NOMO-1 treated with dmso at 0.1 percent for 144 hours (cell line): ENCODE measurements around the gene PNP.
"Not testable (repeated sequence)": the region's sequence is repeated elsewhere in the genome, so short reads cannot be mapped to it uniquely, and the experiment has no call there.

ENCODE experiments used
- DNase-seq: peaks from one replicate; lab custom pipeline; 2025; ENCODE audit not compliant: unreplicated experiment; lab: John Stamatoyannopoulos, UW

PNP gene

DNA sequence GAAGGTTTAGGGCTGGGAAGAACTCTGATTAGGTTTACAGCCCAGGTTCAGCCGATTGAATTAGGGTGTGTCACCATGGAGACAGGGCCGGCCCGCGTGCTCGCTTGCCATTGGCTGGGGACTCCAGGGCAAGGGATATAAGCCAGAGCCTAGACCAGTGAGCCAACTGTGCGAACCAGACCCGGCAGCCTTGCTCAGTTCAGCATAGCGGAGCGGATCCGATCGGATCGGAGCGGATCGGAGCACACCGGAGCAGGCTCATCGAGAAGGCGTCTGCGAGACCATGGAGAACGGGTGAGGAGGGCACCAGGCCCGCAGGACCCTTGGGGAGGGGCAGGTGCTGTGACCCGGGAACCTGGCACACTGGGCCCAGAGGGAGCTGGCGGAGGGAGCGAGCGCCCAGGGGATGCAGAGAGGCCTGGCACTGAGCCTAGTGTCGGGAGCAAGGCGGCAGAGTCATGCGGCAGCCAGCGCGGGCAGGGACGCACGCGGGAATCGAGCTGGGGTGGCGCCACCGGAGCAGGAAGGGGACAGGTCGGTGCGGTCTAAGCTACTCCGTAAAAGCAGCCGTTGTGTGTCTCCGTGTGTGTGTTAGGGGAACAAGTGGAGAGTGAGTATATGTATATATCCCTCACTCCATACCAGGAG lies at the start of gene PNP:
PNP (plus strand) TSS at position 165 of the 648 bp plus-strand sequence; CDS start at position 284, 119 bp downstream.
- DNase-seq: peak; percentile 83

DNA sequence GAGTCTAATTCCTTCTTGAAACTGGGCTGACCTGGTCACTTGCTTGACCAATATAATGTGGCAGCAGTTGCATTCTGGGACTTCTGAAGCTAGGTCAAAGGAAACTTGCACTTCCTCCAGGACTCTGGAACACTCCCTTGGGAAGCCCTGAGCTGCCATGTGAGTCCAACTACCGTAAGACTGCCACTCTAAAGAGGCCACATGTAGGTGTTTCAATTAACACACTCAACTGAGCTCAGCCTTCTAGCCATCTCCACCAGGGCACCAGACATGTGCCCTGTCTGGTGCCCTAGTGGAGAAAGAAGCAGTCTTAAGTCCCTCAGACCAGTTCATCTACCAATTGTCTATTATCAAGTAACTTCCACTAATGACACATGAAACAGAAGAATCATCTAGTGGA lies 49.8 kb upstream of the PNP start:
- DNase-seq: no peak

DNA sequence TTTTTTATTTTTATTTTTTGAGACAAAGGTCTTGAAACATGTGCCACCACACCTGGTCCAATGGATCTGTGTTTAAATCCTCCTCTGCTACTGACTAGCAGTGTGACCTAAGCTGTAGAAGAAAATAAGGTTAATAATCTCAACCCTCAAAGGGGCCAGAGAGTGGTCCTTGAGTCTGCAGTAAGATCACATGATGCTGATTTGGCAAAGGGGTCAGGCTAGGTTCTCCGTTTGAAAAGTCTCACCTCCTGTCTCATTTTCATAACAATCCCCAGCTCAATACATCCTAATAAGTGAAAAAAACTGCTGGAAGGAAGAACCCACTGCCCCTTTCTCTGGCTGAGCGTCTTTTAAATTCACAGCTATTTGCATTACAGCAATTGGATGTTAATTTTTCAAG lies 47.9 kb upstream of the PNP start:
- DNase-seq: no peak

DNA sequence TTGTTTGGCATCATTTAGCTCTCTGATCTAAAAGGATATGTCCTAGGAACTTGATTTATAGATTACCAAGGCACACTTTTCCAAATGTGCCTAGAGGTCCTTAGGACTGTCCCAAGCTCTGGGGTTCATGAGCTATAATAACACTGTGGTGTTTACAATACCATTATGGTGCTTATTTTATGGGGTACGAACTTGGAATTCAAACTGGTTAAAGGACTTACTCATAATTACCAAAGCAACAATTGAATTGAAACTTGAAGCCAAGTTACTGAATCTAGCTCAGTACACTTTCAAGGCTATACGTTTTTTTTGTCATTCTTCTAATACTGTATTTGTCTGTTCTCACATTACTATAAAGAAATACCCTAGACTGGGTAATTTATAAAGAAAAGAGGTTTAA lies 46.3 kb upstream of the PNP start:
- no peak for DNase-seq

DNA sequence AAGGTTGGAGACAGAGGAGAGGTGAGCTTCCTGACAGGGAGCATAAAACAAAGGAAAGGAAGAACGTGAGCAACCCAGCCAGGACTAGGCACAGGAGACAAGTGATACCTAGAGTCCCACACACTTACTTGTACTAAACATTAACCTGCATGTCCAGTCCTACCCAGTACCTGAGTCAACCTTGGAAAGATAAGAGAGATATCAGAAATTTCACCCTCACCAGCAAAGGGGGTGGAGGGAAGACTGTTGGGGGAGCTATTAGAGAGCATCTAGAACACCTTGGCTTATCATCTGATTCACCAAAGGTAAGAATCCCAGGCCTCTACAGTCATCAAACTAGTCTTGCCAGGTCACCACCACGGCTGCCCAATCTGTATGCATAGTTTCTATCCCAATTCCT lies 44.4 kb upstream of the PNP start:
- DNase-seq: no peak

DNA sequence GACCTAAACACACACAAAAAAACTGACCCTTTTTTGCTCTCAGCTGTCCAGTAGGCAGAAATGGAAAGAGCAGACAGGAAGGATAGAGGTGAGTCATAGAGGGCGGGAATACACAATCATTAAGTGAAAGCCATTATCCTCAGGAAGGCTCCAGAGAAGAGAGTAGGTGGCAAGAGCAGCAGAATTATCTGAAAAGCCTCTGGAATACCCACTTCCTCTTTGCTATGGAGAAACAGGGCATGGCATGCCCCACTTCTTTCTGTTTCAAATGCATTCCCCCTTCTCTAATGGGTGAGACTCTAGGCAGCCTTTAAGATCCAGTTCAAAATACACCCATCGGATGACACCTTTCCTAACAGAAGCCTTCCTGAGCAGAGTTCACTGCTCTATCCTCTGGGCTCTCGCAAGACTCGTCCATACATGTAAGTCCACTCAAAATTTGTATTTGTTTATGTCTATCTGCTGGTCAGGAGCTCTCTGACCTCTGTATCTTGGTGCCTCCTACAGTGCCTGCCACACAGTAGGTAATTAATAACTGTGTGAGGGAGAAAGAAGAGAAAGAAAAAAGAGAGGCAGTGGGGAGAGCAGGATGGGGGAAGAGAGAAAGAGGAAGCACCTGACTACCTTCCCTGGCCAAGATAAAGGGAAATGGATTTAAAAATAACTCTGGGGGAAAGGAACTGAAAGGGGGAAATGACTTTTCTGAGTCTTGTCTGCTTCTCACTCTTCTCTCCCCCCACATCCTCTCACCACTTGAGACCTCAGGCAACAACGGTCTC lies 41.8 kb upstream of the PNP start:
- DNase-seq: peak; percentile 91

DNA sequence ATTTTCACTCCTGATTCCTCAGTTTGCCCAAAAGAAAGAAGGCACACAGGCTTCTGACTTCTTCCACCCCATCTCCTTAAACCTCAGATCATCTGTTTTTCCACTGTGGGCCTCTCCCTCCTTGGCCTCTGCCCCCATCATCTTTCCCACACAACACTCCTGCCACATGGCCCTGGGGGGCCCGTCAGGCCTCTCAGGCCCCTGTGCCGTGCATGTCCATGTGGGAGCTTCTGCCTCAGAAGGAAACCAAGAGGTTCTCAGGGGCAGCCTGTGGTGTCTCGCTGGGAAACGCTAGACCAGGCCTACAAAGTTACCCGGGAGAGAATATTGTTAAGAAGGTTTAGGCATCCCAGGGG lies 41.2 kb upstream of the PNP start:
- DNase-seq: no peak

DNA sequence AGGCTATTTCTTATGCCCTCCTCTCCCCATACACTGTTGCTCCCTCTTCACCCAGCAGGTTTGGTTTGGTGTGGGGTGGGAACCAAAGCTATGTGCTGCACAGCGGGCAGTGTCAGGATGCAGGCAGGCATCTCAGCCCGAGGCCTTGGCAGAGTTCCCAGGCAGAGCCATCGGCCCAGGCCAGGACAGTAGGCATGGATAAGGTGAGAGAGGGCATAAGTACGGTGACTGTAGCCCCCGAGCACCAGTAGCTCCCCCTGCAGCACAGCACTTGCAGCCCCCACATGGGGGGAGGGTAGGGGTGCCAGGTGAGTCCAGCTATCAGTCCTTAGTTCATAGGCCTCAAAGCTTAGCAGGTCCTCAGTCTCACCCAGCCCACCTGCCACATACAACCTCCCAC lies 40.4 kb upstream of the PNP start:
- DNase-seq: no peak

DNA sequence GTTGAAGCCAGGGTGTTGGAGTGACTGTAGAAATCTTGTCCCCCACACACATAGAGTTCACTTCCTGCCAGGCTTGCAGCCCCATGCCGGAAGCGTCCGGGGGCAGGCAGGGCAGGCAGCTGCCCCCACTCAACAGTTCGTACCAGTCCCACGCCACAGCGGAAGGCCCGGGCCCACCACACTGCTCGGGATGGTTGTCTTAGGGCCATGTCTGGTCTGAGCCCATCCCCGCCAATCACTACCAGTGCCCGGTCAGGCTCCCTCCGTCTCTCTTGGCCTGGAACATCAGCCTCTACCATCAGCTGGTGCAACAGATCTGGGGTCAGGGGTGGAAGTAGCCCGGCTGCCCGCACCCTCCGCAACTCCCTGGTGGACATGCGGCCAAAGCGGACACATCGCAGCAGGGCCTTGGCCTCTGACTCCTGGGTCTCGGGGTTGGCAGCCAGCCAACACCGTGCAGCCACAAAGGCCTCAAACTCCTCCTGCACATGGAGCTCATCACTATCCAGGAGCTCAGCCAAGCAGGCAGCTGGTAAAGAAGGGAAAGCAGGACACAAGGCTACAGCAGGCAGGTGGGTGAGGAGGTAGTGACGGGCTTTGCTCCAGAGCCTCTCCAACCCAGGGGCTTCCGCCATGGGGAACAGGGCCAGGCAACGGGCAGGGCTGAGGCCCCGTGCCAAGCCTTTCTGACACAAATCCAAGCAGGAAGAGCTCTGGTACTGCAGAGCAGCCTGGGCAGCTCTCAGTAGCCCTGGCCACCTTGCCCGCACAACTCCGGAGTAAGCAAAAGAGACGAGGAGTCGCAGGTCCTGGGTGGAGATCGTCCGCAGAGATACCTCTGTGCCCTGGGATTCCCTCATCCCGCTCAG lies 39.2 kb upstream of the PNP start:
- DNase-seq: no peak

DNA sequence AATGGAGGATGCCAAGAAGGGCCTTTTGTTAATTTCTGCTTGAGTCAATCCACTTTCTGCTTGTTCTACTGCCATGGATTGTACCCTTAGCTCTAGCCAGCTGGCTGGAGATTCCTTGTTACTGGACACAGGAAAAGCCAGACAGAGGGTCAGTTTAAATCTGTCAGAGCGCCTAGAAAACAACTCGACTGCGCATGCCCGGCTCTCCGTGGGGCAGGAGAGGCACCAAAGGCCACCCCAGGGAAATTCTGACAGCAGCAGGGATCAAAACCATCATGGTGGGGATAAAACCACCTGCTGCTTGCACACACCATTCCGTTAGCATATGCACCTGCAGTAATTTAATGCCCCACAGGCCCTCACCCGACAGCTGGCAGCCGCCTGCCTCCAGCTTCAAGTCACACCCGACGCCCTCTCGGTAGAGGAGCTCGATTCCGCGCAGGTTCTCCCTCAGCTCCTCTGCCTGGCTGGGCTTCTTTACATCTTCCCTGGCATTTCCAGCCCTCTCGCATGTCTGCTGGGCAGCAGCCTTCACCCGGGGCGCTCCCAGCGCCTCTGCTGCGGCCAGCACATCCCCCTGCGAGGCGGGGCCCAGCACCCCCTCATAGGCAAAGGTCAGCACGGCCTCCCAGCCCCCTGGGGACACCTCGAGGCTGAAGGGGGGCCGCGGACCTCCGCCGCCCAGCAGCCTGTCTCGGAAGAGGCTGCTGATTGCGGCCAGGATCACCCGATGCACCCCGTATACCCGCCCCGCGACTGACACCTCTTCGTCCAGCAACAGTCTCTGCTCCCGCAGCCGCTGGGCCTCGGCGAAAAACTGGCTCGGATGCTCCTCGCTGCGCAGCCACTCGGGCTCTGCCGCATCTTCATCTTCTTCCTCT lies 34.3 kb upstream of the PNP start:
- DNase-seq: no peak

DNA sequence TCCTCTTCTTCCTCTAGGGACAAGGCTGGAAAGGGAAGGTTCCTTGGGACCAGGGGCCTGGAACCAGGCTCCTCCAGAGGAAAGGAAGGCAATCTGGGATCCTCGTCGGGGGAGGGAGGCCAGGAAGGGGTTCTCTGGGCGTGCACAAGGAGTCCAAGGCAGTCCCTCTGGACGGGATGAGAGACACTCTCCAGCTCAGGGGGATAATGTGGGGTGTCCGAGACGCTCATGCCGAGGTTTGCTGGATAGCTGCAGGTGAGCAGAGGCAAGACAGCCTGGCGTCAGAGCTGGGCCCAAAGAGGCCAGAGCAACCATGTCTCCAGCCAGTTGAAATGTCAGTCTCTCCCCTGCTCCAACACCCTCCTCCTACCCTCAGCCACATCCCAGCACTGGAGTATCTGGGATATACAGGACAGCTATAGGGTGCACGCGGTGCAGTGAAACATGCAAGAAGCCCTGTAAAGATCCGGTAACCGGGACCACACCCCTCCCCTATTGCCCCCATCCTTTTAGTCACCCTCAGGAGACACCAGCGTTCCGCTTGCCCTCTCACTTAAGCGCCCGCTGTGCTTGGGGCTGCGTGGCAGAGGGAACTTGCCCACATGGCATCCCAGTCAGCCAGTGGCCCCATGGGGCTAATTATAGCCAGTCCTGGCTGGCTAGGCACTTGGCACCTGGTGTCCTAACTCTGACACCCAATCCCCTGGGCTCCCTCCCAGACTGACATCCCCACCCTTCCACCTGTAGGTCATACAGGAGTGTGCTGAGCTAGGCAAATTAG lies 33.4 kb upstream of the PNP start, which contains the start of gene KLHL33:
KLHL33 (minus strand) TSS at position 585 of the 781 bp plus-strand sequence; CDS start at position 230, 355 bp downstream.
- DNase-seq: no peak

DNA sequence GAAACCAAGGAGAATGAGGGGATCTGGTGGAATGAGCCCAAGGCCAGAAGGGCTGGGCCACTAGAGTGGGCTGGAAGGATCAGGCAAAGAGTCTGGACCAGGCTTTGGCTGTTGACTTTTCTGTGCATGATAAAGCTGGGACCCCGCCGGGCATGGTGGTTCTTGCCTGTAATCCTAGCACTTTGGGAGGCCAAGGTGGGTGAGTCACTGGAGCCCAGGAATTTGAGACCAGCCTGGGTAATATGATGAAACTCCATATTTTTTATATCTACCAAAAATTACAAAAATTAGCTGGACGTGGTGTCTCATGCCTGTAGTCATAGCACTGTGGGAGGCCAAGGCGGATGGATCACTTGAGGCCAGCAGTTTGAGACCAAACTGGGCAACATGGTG lies 32.8 kb upstream of the PNP start:
- DNase-seq: no peak

DNA sequence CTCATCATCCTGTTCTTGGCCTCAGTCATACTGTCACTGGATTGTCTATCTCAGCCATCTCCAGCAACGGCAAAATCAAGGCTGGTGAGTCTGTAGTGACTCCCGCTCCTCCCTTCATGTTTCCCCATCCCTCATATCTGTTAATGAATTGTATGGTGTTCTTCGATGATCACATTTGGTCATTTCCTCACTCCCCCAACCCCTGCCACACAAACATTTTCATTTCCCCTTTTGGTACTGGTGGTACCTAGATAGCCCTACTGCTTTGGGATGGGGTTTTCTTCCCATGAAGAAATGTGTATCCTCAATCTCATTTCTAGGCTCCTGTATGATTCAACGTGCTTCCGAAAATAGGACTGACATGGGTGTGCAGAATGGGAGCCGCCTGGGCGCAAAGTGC lies 30.5 kb upstream of the PNP start:
- DNase-seq: peak; percentile 50

DNA sequence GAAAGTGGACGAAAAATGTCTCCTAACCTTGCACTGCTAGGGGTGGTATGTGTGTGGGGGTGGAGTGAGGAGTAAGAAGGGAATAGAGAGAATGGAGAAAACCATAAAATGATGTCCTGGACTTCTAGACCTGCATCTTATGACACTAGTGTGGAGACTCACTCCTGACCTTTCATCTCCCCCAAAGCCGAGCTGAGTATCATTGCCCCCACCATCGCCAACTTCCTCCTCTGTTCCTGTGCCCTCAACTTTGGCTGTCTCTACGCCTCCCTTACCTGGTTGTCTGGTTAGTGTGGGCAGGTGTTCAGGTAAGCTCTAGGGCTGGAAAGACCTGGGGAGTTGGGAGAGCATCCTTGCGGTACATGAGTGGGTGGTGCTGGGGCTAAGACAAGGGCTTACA lies 28.7 kb upstream of the PNP start:
- DNase-seq: no peak

DNA sequence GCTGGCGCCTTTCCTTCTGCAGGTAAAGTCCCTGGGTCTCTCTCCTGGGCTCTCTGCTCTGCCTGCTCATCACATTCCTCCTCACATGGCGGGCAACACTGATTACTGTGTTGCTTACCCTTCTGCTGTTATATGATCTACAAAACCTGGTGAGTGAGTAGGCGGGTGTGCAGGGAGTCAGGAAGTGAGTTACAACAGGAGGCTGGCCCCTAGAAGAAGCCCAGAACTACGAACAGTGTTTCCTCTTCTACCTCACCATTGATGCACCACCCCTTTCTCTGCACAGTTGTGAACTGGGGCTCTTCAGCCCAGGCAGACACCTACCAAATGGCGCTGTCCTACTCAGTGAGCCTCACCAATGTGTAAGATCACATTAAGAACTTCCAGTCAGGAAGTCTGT lies 28.3 kb upstream of the PNP start:
- peak; percentile 51 for DNase-seq

DNA sequence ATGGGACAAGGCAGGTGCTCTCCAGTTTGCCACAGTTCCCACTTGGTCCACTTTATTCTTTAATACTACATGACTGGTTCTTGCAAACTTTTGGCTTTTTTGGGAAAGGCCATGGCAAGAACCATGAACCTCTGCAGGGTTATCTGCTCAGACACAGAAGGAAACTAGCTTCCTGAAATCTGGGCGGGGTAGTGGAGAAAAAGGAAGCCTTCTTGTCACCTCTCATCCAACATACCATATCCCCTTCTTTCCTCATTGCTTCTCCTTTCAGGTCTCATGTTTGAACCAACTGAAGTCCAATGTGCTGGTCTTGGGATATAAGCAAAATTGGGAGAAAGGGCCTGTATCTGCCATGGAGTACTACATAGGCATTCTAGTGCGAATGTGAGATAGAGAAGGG lies 27.7 kb upstream of the PNP start:
- no peak for DNase-seq

DNA sequence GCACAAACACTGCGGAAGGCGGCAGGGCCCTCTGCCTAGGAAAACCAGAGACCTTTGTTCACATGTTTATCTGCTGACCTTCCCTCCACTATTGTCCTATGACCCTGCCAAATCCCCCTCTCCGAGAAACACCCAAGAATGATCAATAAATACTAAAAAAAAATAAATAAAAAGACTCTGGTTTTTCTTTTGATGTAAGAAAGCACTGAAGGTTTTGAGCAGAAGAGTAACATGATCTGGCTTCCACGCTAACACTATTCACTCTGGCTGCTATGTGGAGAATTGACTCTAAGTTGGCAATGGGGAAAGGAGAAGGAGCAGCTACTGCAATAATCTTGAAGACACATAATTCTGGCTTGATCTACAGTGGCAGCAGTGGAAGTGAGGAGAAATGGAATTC lies 25.6 kb upstream of the PNP start:
- DNase-seq: not testable (repeated sequence)

DNA sequence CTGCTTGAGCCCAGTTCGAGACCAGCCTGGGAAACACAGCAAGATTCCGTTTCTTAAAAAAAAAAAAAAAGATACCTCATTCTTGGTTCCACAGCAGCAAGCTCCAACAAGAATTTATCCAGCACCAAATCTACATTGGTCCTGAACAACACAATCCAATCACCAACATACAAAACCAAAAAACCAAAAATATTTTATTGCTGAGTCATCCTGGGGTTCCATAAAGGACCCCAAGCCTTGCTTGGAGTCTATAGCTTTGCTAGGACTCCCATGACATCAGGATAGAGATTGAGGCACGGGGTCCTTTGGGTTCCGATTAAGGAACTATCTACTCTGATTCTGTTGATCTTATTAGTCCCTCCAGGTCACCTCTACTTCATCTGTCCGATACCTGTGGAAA lies 22.3 kb upstream of the PNP start:
- no peak for DNase-seq

DNA sequence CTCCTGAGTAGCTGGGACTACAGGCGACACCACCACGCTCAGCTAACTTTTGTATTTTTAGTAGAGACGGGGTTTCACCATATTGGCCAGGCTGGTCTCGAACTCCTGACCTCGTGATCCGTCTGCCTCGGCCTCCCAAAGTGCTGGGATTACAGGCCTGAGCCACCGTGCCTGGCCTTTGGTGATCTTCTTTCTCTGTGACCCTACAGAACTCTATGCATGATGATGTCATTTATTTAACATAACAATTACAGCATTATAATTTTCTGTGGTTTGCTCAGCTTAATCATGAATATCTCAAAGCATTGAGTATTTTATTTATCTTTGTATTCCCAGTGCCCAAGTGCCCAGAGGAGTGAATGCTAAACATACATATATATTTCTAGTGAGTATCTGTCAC lies 16.4 kb upstream of the PNP start:
- not testable (repeated sequence) for DNase-seq
